ENCODE results near the gene KCNIP4. TPM values are rescaled to one million over a fixed set of nuclear protein-coding genes. Genes with fewer than 3 reads are reported as not detected.

KCNIP4 gene
- total and polyA plus RNA-seq, 2 experiments from 2014 or later, result 0.14 to 0.63 TPM

DNA sequence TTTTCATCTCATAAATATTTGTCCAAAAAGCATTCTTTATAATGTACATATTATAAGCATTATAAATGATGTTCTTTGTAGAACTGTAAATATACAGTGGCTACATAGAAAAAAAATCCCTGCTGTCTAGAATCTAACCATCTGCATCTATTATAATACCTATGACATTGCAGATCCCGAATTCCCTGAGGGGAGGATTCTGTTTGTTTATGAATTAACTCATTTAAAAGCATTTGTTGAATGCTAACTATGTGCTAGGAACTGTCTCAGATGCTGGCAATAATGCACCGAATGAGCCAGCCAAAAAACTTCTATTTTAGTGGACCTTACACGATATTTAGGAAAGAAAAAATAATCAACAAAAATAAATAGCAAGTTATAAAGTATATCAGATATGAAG is 1058.7 kb downstream of the KCNIP4 start (continued):
- TF ChIP-seq, protein P1, sequence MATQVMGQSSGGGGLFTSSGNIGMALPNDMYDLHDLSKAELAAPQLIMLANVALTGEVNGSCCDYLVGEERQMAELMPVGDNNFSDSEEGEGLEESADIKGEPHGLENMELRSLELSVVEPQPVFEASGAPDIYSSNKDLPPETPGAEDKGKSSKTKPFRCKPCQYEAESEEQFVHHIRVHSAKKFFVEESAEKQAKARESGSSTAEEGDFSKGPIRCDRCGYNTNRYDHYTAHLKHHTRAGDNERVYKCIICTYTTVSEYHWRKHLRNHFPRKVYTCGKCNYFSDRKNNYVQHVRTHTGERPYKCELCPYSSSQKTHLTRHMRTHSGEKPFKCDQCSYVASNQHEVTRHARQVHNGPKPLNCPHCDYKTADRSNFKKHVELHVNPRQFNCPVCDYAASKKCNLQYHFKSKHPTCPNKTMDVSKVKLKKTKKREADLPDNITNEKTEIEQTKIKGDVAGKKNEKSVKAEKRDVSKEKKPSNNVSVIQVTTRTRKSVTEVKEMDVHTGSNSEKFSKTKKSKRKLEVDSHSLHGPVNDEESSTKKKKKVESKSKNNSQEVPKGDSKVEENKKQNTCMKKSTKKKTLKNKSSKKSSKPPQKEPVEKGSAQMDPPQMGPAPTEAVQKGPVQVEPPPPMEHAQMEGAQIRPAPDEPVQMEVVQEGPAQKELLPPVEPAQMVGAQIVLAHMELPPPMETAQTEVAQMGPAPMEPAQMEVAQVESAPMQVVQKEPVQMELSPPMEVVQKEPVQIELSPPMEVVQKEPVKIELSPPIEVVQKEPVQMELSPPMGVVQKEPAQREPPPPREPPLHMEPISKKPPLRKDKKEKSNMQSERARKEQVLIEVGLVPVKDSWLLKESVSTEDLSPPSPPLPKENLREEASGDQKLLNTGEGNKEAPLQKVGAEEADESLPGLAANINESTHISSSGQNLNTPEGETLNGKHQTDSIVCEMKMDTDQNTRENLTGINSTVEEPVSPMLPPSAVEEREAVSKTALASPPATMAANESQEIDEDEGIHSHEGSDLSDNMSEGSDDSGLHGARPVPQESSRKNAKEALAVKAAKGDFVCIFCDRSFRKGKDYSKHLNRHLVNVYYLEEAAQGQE (IDR thresholded peaks at IDR 0.05; ENCODE audit: unreplicated experiment), result no peak
- TF ChIP-seq, protein P2, sequence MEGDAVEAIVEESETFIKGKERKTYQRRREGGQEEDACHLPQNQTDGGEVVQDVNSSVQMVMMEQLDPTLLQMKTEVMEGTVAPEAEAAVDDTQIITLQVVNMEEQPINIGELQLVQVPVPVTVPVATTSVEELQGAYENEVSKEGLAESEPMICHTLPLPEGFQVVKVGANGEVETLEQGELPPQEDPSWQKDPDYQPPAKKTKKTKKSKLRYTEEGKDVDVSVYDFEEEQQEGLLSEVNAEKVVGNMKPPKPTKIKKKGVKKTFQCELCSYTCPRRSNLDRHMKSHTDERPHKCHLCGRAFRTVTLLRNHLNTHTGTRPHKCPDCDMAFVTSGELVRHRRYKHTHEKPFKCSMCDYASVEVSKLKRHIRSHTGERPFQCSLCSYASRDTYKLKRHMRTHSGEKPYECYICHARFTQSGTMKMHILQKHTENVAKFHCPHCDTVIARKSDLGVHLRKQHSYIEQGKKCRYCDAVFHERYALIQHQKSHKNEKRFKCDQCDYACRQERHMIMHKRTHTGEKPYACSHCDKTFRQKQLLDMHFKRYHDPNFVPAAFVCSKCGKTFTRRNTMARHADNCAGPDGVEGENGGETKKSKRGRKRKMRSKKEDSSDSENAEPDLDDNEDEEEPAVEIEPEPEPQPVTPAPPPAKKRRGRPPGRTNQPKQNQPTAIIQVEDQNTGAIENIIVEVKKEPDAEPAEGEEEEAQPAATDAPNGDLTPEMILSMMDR (conservative IDR thresholded peaks at IDR 0.05; ENCODE audit: low read depth in 2 of 2), result no peak
- TF ChIP-seq EZH2phosphoT487 (IDR thresholded peaks at IDR 0.05; ENCODE audit: unreplicated experiment) (no peak), ZNF331 (CRISPR knock-in tag; IDR thresholded peaks at IDR 0.05; ENCODE audit: low read depth) (no peak)

DNA sequence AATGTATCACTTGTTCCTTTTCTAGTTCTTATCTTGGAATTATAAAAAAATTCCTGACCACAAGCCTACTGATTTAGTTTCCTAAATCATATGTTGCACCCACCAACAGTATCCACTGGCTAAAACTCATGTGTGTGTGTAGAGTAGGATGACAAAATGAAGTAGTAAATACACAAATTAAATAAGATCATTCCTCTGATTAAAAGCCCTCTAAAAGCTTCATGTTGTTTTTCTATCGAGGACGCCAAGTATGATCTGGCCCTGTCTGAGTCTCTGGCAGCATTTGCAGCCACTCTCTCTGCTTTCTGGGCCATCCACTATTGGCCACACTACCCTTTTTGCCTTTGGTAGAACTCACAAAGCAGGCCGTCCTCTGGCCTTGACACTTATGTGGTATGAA is 1064.9 kb downstream of the KCNIP4 start:
- no peak overlapping the region for H3K27ac Mint-ChIP-seq
- H3K36me3 Mint-ChIP-seq (ENCODE audit: low read depth), result no peaks in the 10 kb centered on the region

More for the DNA sequence above, 1064.9 kb downstream of the KCNIP4 start:
- no peaks in the 10 kb centered on the region for H3K9me2 ChIP-seq (ENCODE audit: insufficient read depth)
- Mint-ChIP-seq H3K27me3 (ENCODE audit: insufficient read depth, low read depth, poor library complexity) (peaks cover 3% of the 10 kb centered on the region), H3K4me1 (peaks cover 10% of the 10 kb centered on the region), H3K4me3 (no peak overlapping the region), H3K9me3 (no peaks in the 10 kb centered on the region)
- H3K4me1 ChIP-seq (ENCODE audit: insufficient read depth), result peaks cover 18% of the 10 kb centered on the region
- H3K4me3 ChIP-seq, result no peak overlapping the region
- H3K27ac ChIP-seq (ENCODE audit: low read depth), result no peak overlapping the region
- no peak overlapping the region for H3K4me2 ChIP-seq
- TF ChIP-seq, protein P1 (IDR thresholded peaks at IDR 0.05; ENCODE audit: unreplicated experiment), result no peak
- no peak for TF ChIP-seq STAT1 (IDR thresholded peaks at IDR 0.05; ENCODE audit: unreplicated experiment)
- TF ChIP-seq POLR2AphosphoS5 (IDR thresholded peaks at IDR 0.05; ENCODE audit: low read depth), result no peak
- H2AFZ ChIP-seq, result no peak overlapping the region
- no peaks in the 10 kb centered on the region for H3F3A ChIP-seq (replicated peaks; ENCODE audit: low read depth)
- no peaks in the 10 kb centered on the region for H4K20me1 ChIP-seq (replicated peaks; ENCODE audit: insufficient read depth)
- H3K27me3 ChIP-seq (ENCODE audit: insufficient read depth), result no peaks in the 10 kb centered on the region
- no peaks in the 10 kb centered on the region for H3K36me3 ChIP-seq (ENCODE audit: insufficient read depth)
- DNase-seq (ENCODE audit: low spot score) (no peak), ATAC-seq (no peak)
- no peaks in the 10 kb centered on the region for H3K79me2 ChIP-seq (replicated peaks; ENCODE audit: insufficient read depth)
